Measurements from ENCODE around the gene NTPCR.
"Not testable (repeated sequence)": the region's sequence is repeated elsewhere in the genome, so short reads cannot be mapped to it uniquely, and the experiment has no call there.

Gene NTPCR, protein sequence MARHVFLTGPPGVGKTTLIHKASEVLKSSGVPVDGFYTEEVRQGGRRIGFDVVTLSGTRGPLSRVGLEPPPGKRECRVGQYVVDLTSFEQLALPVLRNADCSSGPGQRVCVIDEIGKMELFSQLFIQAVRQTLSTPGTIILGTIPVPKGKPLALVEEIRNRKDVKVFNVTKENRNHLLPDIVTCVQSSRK

DNA sequence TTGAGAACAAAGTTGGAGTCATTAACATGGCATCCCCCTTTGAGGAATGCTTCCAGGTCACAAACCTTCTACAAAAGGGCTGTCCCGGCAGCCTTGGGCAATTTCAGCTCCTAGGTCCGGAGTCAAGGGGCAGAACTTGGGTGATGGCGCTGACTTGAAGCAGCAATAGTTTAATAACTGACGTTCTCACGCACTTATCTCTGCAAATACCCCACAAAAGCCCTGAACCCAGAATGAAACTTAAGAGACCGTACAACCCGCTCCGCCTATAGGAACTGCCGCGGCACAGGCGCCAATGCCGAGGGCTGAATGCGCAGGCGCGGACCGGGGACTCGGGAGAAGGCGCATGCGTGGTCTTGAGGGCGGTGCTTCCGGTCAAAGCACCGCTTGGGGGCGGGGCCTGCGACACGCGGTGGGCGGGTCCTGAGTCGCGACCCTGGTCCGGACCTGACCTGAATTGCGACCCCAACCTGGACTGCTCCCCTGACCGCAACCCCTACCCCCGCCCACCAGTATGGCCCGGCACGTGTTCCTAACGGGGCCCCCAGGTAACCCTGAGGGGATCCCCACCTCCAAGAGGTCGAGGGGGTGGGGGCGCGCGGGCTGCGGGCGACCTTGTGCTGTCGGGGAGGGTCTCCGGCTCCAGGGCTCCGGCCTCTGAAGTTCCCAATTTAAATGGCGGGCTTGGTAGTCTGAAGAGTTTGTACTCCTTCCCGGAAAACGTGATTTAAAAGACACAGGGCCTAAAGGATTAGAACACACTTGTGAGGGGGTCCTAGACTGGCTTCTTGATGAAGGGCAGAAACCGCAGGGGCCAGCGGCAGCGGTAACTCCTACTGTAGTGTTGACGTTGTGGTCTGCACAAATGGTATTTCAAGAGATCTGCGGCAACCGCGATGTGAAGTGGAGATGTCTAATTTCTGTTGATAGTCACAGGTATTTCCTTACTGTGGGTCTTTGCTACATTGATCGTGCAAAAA, at the start of gene NTPCR:
Gene NTPCR, plus strand, starts transcription at position 415 of the 980 bp plus-strand sequence. Its CDS starts 100 bp downstream, at position 515.
- DNase-seq, result peak in 55 of 56 donors; percentile 37 to 95 (median 85)

DNA sequence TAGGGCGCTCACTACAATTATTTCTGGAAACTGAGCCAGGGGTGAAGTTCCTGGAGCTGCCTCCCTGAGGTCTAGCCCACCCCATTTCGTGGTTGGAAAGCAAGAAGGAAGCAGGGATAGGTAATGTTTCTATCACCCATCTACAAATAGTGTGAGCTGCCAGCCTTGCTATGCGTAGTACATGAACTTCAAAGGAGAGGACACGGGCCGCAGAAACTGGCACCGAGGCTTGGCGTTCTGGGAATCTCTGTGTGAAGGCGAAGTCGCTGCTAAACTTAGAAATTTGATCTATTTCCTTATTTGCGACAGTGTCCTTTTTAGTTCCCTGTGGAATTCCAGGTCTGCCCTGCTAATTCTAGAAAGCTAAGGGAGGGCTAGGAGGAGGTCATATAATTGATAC, 49.6 kb upstream of the NTPCR start:
- DNase-seq, result no peak

- DNase-seq, result no peak
Observed at GRCh38 chr1:232901255-232901654, 49.2 kb upstream of the NTPCR start.

- DNase-seq, result no peak
Observed at GRCh38 chr1:232902774-232903350, 47.5 kb upstream of the NTPCR start.

- DNase-seq, result no peak
Observed at GRCh38 chr1:232904131-232904530, 46.3 kb upstream of the NTPCR start.

GRCh38 chr1:232904566-232904965, 45.8 kb upstream of the NTPCR start:
- no peak for DNase-seq

DNA sequence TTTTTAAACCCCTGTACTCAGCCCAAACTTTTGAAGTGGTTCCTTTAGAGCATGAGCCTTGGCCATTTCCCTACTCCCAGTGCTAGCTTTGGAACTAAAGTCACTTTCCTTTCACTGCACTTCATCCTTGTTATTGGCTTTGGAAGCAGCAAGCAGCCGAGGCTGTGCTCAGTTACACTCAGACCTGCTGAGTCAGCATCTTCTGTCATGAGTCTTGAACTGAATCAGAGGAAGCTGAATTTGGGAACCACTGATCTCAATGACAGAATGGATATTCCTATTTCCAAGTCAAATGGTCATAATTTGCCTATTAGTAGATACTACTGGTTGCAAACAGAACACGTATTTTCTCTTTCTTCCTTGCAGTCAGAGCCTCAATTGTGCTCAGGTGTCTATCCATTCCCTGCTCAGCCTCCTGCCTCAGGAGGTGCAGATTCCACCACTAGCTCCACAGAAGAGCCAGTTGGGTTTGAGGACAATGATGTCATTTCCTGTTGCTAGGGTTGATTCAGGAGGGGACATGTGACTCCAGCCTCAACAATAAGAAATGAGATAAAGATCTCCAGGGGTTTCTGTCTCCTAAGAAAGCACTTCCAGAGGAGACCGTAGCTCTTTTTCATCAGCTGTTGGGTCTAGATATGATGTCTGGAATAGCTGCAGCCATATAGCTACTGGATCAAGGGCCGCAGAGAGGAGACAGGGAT, 44.9 kb upstream of the NTPCR start:
- DNase-seq, result no peak

DNA sequence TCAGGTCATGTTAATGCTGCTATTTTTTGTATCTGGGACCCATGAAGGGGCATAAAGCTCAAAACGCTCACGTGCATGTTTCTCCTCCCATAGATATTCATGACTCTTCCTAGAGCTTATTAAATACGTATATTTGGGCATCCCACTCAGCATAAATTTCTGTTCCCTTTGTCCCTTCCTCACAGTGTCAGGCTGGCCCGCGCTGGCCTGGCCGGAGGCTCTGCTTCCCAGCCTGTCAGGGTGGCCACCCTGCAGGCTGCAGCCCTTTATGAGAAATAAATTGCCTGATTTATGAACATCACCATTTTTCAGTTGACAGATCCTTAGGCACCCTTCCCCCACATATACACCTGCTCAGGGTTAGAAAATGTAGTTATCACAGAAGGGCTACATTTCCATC, 44.0 kb upstream of the NTPCR start:
- no peak for DNase-seq

GRCh38 chr1:232908831-232909230, 41.6 kb upstream of the NTPCR start:
- no peak for DNase-seq

DNA sequence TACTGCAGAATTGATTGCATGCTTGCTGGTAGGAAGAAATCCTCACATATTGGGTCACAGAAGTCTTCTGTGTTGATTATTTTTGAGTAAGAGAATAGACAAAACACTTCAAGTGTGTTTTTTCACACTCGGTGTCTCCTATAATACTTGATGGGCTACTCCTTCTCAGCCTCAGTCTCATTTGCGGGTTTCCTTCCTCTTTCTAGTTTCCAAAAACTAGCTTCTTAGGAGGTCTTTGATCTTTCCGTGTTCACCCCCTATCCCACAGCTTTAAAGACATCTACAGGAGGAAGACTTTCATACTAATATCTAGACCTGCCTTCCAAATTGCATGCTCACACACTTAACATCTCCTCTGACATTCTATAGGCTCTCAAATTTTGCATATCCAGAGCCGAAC, 40.7 kb upstream of the NTPCR start:
- DNase-seq, result no peak

- no peak for DNase-seq
Observed at GRCh38 chr1:232911027-232911599, 39.3 kb upstream of the NTPCR start.

DNA sequence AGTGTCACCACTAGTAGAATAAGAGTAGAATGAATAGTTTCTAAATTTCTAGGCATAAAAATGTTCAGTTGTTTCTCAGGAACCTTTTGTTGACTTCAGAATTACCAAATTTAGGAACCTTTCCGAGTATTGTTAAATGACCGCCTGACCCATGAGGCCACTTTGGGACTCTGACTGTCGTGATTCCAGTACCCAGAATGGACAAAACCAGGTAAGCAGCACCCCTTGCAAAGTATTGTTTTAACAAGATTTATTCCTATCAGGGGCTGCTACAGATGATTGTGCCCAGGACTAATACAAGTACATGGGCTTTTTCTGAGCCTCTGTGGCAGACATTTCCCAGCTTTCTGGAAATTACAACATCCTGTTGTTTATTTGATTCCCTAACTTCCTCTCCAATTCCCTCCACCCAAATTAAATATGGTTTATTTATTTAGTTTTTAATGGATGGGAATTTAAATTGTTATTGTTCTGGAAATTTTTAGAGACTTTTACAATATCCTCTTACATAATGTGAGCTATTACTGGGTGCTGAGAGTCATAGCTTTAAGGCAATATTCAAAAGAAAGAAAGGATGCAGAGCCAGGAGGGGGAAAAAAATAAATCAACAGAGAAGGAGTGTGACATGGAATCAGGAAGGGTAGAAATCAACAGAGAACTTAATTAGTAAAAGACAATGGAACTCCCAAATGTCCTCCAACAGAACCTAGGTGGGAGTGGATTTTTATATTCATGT, 37.4 kb upstream of the NTPCR start:
- no peak for DNase-seq

- DNase-seq, result not testable (repeated sequence)
Observed at GRCh38 chr1:232914271-232914670, 36.1 kb upstream of the NTPCR start.

GRCh38 chr1:232915212-232915611, 35.2 kb upstream of the NTPCR start:
- DNase-seq, result no peak

DNA sequence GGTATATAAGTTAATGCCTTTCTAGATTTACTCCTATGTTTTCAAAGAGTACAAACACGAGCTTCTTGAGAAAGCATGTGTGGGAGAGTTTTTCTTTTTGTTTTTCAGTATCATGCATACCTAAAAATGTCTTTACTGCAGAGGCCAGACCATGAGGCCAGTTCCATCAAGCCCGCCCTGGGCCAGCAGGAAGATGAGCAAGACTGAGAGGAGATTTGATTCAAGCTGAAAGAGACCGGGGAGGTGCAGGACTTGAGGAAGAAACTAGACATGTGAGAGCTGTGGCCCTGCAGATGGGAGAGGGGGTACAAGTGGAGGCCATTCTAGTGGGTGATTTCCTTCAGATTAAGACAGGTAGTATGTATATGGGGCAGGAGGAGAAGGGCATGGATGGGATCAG, 33.4 kb upstream of the NTPCR start:
- no peak for DNase-seq

DNA sequence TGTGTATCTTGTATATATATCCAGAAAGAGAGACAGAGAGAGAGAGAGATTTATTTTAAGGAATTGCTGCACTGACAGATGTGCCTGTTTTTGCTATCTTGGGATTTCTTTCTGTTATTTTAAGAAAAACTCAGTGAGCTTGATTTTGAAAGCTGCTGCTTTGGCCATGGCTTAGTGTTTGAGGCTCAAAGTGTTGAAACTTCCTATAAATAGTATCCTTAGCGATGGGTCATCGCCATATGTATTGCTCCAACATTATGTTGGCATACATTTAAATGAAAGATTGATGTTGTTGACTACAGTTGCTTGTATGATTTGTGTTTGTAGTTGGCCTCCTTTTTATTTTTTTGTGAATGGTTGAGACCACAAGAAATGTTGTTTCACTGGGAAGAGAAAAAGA, 29.0 kb upstream of the NTPCR start:
- DNase-seq, result no peak

DNA sequence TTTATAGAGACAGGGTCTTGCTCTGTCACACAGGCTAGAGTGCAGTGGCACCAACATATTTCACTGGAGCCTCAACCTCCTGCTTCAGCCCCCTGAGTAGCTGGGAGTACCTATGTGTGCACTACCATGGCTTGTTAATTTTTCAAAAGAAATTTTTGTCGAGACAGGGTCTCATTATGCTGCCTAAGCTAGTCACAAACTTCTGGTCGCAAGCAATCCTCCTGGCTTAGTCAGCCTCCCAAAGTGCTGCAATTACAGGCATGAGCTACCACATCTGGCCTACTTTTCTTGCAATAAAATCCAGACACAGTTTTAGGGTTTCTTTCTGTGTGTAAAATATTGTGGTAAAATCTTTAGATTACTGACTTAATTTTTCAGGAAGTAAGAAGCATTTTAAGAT, 27.9 kb upstream of the NTPCR start:
- DNase-seq, result no peak

DNA sequence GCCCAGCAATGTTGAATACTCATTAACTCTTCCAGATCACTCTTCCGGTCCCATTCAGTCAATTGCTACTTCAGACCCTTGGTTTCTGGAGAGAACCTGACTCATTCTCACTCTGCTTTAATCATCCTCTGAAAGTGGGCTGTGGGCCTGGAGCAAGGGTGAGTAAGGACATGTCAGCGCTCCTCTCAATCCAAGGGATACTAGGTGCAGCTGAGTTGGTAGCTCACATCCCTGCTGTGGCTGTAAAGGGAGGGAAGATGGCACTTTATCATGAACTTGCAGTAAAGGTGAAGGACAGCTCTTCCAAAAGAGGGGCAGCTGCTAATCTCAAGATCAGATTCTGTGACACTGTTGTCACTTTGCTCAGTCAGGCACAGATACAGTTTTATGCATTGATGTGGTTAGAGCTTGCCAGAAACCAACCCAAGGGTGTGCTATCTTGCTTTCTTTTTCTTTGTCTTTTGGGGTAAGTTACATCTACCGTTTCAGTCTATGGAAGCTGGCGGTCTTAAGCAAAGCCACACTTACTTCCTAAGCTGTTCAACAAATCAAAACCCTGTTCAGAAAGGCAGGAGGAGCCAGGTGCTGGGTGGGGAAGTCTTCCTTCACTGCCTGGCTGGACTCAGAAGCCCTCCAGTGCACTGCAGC, 26.5 kb upstream of the NTPCR start:
- no peak for DNase-seq

GRCh38 chr1:232924874-232925273, 25.5 kb upstream of the NTPCR start:
- no peak for DNase-seq

All from amygdala (tissue), 56 donors.